H1 (cell line): ENCODE measurements around the gene C7orf25.

ENCODE experiments used
- PHF8 ChIP-seq: fragments of 200-600 bp; sonication (generic); conservative IDR thresholded peaks from 2 replicates; pipeline ENCODE4 v1.7.1; 2012; ENCODE audit warnings: low read depth, mild to moderate bottlenecking, inconsistent platforms, low read length, moderate library complexity
- SAP30 ChIP-seq: fragments of 300-600 bp; sonication (generic); IDR thresholded peaks from 2 replicates; pipeline ENCODE4 v1.7.1; 2012; ENCODE audit warnings: low read length, moderate library complexity, mild to moderate bottlenecking, inconsistent platforms; ENCODE audit not compliant: insufficient read depth, insufficient replicate concordance

GRCh38 chr7:42960762-42961161 lies 48.9 kb upstream of the C7orf25 start:
- TF ChIP-seq PHF8 (no peak), SAP30 (no peak)
